Liver (tissue), 3 donors: Measurements from ENCODE around the gene ZNF276.

Source experiments
- ATF3 ChIP-seq: IDR thresholded peaks from 2 replicates; pipeline ENCODE4 v1.6.1; 2016; ENCODE audit warnings: antibody characterized with exemption
- CTCF ChIP-seq: fragments of 150-350 bp; IDR thresholded peaks from 2 replicates; pipeline ENCODE4 v1.5.1; 2017; ENCODE audit warnings: improper control_type of control experiment, low read depth, low read length; ENCODE audit not compliant: missing input control
- GABPA ChIP-seq, 2 donors: IDR thresholded peaks in 1 of 2; conservative IDR thresholded peaks in 1 of 2; 2 replicates each; pipeline ENCODE4 v1.6.1; 2016; ENCODE audit warnings: antibody characterized with exemption in 2 of 2, mild to moderate bottlenecking in 1 of 2, moderate library complexity in 1 of 2
- HNF4A ChIP-seq, 2 donors: conservative IDR thresholded peaks; 2 replicates each; pipeline ENCODE4 v1.6.1; 2016; ENCODE audit warnings: antibody characterized with exemption in 2 of 2, mild to moderate bottlenecking in 2 of 2
- JUND ChIP-seq, 2 donors: IDR thresholded peaks; 2 replicates each; pipeline ENCODE4 v1.6.1; 2016; ENCODE audit warnings: antibody characterized with exemption in 2 of 2
- MAX ChIP-seq: IDR thresholded peaks from 2 replicates; pipeline ENCODE4 v1.6.1; 2016; ENCODE audit warnings: antibody characterized with exemption
- RAD21 ChIP-seq, 2 donors: IDR thresholded peaks; 2 replicates each; pipeline ENCODE4 v1.6.1; 2016; ENCODE audit warnings: antibody characterized with exemption in 2 of 2, mild to moderate bottlenecking in 2 of 2
- REST ChIP-seq: IDR thresholded peaks from 2 replicates; pipeline ENCODE4 v1.6.1; 2016; ENCODE audit warnings: antibody characterized with exemption, mild to moderate bottlenecking
- TAF1 ChIP-seq: conservative IDR thresholded peaks from 2 replicates; pipeline ENCODE4 v1.6.1; 2016; ENCODE audit warnings: antibody characterized with exemption, mild to moderate bottlenecking
- ZBTB33 ChIP-seq: IDR thresholded peaks from 2 replicates; pipeline ENCODE4 v1.6.1; 2016; ENCODE audit warnings: antibody characterized with exemption
- donor health status: healthy.
- donor health status: healthy.

- no peak for TF ChIP-seq CTCF
- no peak for TF ChIP-seq JUND (IDR thresholded peaks at IDR 0.05)
- TF ChIP-seq MAX = no peak
- no peak for TF ChIP-seq HNF4A (conservative IDR thresholded peaks at IDR 0.05)
- no peak for TF ChIP-seq ZBTB33
- no peak for TF ChIP-seq REST
- no peak for TF ChIP-seq GABPA (IDR thresholded peaks at IDR 0.05 in 1 of 2, conservative IDR thresholded peaks at IDR 0.05 in 1 of 2)
- TF ChIP-seq RAD21 (IDR thresholded peaks at IDR 0.05) = no peak
- TF ChIP-seq TAF1 = no peak
- TF ChIP-seq ATF3 = no peak
Observed at GRCh38 chr16:89748076-89748475, 26.7 kb downstream of the ZNF276 start.
